Measurements from ENCODE around the gene ABCD2. TPM values are rescaled to one million over a fixed set of nuclear protein-coding genes. Genes with fewer than 3 reads are reported as not detected.

ABCD2 gene
- under 0.01 TPM in 1 of 2 replicates, not detected in the other for total RNA-seq

GRCh38 chr12:39619660-39620433, at the start of gene ABCD2:
Gene ABCD2 (minus strand): TSS chr12:39619803. CDS start chr12:39619615, 188 bp downstream.

Other genes starting within 250 kb of the ABCD2 start
- gene KIF21A, start 176.7 kb downstream of the ABCD2 start, total RNA-seq = 4.8 and 6.7 TPM in 2 replicates